Activated effector memory CD4-positive, alpha-beta T cell treated with Interleukin-2 at 50 U/mL for 16 hours (primary cell): Measurements from ENCODE around the gene MYLK4.

Source experiments
- DNase-seq: peaks from one replicate; pipeline ENCODE4 v3.0.0-alpha.2; 2020

The MYLK4 gene

GRCh38 chr6:2731281-2731909, 19.3 kb downstream of the MYLK4 start:
- no peak for DNase-seq

GRCh38 chr6:2730353-2731107, 20.2 kb downstream of the MYLK4 start:
- no peak for DNase-seq

- DNase-seq, result no peak
These were observed 20.8 kb downstream of the MYLK4 start for GRCh38 chr6:2729921-2730320.

- DNase-seq, result no peak
These were observed 24.6 kb downstream of the MYLK4 start for GRCh38 chr6:2725999-2726567.

- no peak for DNase-seq
These were observed 25.2 kb downstream of the MYLK4 start for GRCh38 chr6:2725364-2725988.

GRCh38 chr6:2721219-2721618, 29.5 kb downstream of the MYLK4 start:
- DNase-seq, result no peak

GRCh38 chr6:2719093-2719455, 31.6 kb downstream of the MYLK4 start:
- no peak for DNase-seq

GRCh38 chr6:2718334-2719092, 32.2 kb downstream of the MYLK4 start:
- DNase-seq, result no peak

- no peak for DNase-seq
These were observed 33.6 kb downstream of the MYLK4 start for GRCh38 chr6:2716936-2717700.

- no peak for DNase-seq
These were observed 35.0 kb downstream of the MYLK4 start for GRCh38 chr6:2715737-2716136.

GRCh38 chr6:2714111-2714895, 36.4 kb downstream of the MYLK4 start:
- DNase-seq, result no peak

GRCh38 chr6:2713473-2714110, 37.1 kb downstream of the MYLK4 start:
- no peak for DNase-seq

GRCh38 chr6:2712102-2712501, 38.6 kb downstream of the MYLK4 start:
- DNase-seq, result no peak

- no peak for DNase-seq
These were observed 40.3 kb downstream of the MYLK4 start for GRCh38 chr6:2710412-2710811.

GRCh38 chr6:2708456-2708855, 42.3 kb downstream of the MYLK4 start:
- DNase-seq, result no peak

- no peak for DNase-seq
These were observed 44.2 kb downstream of the MYLK4 start for GRCh38 chr6:2706558-2706957.

- DNase-seq, result no peak
These were observed 45.5 kb downstream of the MYLK4 start for GRCh38 chr6:2705256-2705655.

GRCh38 chr6:2697291-2697690, 53.4 kb downstream of the MYLK4 start:
- DNase-seq, result no peak

GRCh38 chr6:2695454-2696095, 55.1 kb downstream of the MYLK4 start:
- DNase-seq, result no peak

GRCh38 chr6:2693231-2693630, 57.5 kb downstream of the MYLK4 start:
- no peak for DNase-seq
